HepG2 (cell line): ENCODE data around the gene TRIM31. TPM values are rescaled to one million over a fixed set of nuclear protein-coding genes. Genes with fewer than 3 reads are reported as not detected.

Source experiments
- BRCA1 ChIP-seq: sonication (generic); formaldehyde crosslinking; IDR thresholded peaks from 2 replicates; pipeline ENCODE4 v1.4.0; 2020; ENCODE audit warnings: missing genetic modification reagents
- CC2D1A ChIP-seq: sonication (generic); formaldehyde crosslinking; IDR thresholded peaks from 2 replicates; pipeline ENCODE4 v1.8.1; 2023; ENCODE audit warnings: mild to moderate bottlenecking, missing genetic modification reagents
- GTF2F1 ChIP-seq: fragments of 150-350 bp; IDR thresholded peaks from 2 replicates; pipeline ENCODE4 v1.6.1; 2014; ENCODE audit warnings: low read length
- KDM5B ChIP-seq: sonication (generic); formaldehyde crosslinking; IDR thresholded peaks from 2 replicates; pipeline ENCODE4 v1.4.0; 2020; ENCODE audit warnings: missing genetic modification reagents, mild to moderate bottlenecking, borderline replicate concordance
- MBNL3 ChIP-seq: fragments of 250-450 bp; sonication (Bioruptor Pico); conservative IDR thresholded peaks from 2 replicates; pipeline ENCODE4 v1.8.0; 2022; ENCODE audit warnings: mild to moderate bottlenecking, inconsistent platforms
- MTA1 ChIP-seq: sonication (generic); formaldehyde crosslinking; IDR thresholded peaks from 2 replicates; pipeline ENCODE4 v1.4.0; 2020; ENCODE audit warnings: missing genetic modification reagents, mild to moderate bottlenecking, borderline replicate concordance
- NRL ChIP-seq: sonication (generic); formaldehyde crosslinking; IDR thresholded peaks from 2 replicates; pipeline ENCODE4 v1.5.0; 2020; ENCODE audit warnings: missing genetic modification reagents, mild to moderate bottlenecking, moderate library complexity, borderline replicate concordance
- SP4 ChIP-seq: sonication (generic); formaldehyde crosslinking; IDR thresholded peaks from 2 replicates; pipeline ENCODE4 v1.8.1; 2023; ENCODE audit warnings: mild to moderate bottlenecking, missing genetic modification reagents
- SUZ12 ChIP-seq: fragments of 150-350 bp; IDR thresholded peaks from 2 replicates; pipeline ENCODE4 v1.6.1; 2014; ENCODE audit warnings: low read depth, low read length
- TSC22D2 ChIP-seq: sonication (generic); formaldehyde crosslinking; IDR thresholded peaks from 2 replicates; pipeline ENCODE4 v1.5.1; 2020; ENCODE audit warnings: missing genetic modification reagents, mild to moderate bottlenecking, borderline replicate concordance
- XRCC5 ChIP-seq: fragments of 200-400 bp; formaldehyde crosslinking; optimal IDR thresholded peaks from 2 replicates; pipeline ENCODE3; 2017; ENCODE audit warnings: mild to moderate bottlenecking, low read length
- ZBTB49 ChIP-seq: sonication (generic); formaldehyde crosslinking; IDR thresholded peaks from 2 replicates; pipeline ENCODE4 v1.4.0; 2020; ENCODE audit warnings: missing genetic modification reagents, borderline replicate concordance
- ZMYM2 ChIP-seq: sonication (generic); formaldehyde crosslinking; IDR thresholded peaks from 2 replicates; pipeline ENCODE4 v1.8.0; 2022; ENCODE audit warnings: mild to moderate bottlenecking, missing genetic modification reagents
- ZNF121 ChIP-seq: sonication (generic); formaldehyde crosslinking; IDR thresholded peaks from 2 replicates; pipeline ENCODE4 v1.5.0; 2020; ENCODE audit warnings: mild to moderate bottlenecking, missing genetic modification reagents
- ZNF280D ChIP-seq: sonication (generic); formaldehyde crosslinking; IDR thresholded peaks from 2 replicates; pipeline ENCODE4 v1.5.1; 2020; ENCODE audit warnings: mild to moderate bottlenecking, missing genetic modification reagents
- ZNF343 ChIP-seq: sonication (generic); formaldehyde crosslinking; IDR thresholded peaks from 2 replicates; pipeline ENCODE4 v1.4.0; 2020; ENCODE audit warnings: mild to moderate bottlenecking, missing genetic modification reagents
- ZNF441 ChIP-seq: sonication (generic); formaldehyde crosslinking; IDR thresholded peaks from 2 replicates; pipeline ENCODE4 v1.7.0; 2021; ENCODE audit warnings: missing genetic modification reagents, borderline replicate concordance
- ZNF460 ChIP-seq: sonication (generic); formaldehyde crosslinking; IDR thresholded peaks from 2 replicates; pipeline ENCODE4 v1.5.1; 2020; ENCODE audit warnings: missing genetic modification reagents, mild to moderate bottlenecking, borderline replicate concordance
- ZNF468 ChIP-seq: sonication (generic); formaldehyde crosslinking; IDR thresholded peaks from 2 replicates; pipeline ENCODE4 v1.8.0; 2022; ENCODE audit warnings: mild to moderate bottlenecking, moderate library complexity, missing genetic modification reagents
- ZNF569 ChIP-seq: sonication (generic); formaldehyde crosslinking; IDR thresholded peaks from 2 replicates; pipeline ENCODE4 v1.5.0; 2020; ENCODE audit warnings: mild to moderate bottlenecking, missing genetic modification reagents, moderate library complexity, borderline replicate concordance
- ZNF576 ChIP-seq: sonication (generic); formaldehyde crosslinking; IDR thresholded peaks from 2 replicates; pipeline ENCODE4 v1.4.0; 2020; ENCODE audit warnings: mild to moderate bottlenecking, missing genetic modification reagents
- ZNF710 ChIP-seq: sonication (generic); formaldehyde crosslinking; IDR thresholded peaks from 2 replicates; pipeline ENCODE4 v1.5.0; 2020; ENCODE audit warnings: mild to moderate bottlenecking, missing genetic modification reagents, borderline replicate concordance
- polyA plus RNA-seq, 8 experiments: library from polyadenylated mRNA; depleted of rRNA in 3 of 8; stranded (reverse) in 7 of 8; unstranded in 1 of 8; fragments of >200 nt; fragmentation: Illumina TruSeq in 4 of 8; extraction: Trizol in 4 of 8; gene quantifications; 2 replicates each; pipeline versions ENCODE4 v1.2.1 to v1.2.3, GENCODE V29; 2011 to 2016; ENCODE audit warnings: low read depth in 4 of 8, missing spikeins in 1 of 8, mixed read lengths in 1 of 8; ENCODE audit not compliant: insufficient read depth in 1 of 8
- total RNA-seq, 5 experiments: library from RNA; depleted of rRNA; stranded (reverse); fragments of >200 nt; fragmentation: Illumina TruSeq; extraction: Trizol; gene quantifications; 2 replicates each; pipeline ENCODE4 v1.2.3, GENCODE V29; 2016; ENCODE audit warnings: low read depth in 1 of 5

Gene TRIM31
- total and polyA plus RNA-seq, 2 of the 13 experiments (the other 11 are each of a cell fraction or from before 2014, with no cell fraction given): 0.13 to 0.51 TPM

- TF ChIP-seq BRCA1 (CRISPR knock-in tag) (no peak), MTA1 (CRISPR knock-in tag) (no peak), SP4 (peak; percentile 76), ZMYM2 (CRISPR knock-in tag) (no peak), KDM5B (CRISPR knock-in tag) (peak; percentile 63; the same call in 1 of the 2 replicates), TSC22D2 (CRISPR knock-in tag) (peak; percentile 48; the same call in 1 of the 2 replicates), ZNF710 (no peak), ZNF280D (CRISPR knock-in tag) (peak; percentile 79; the same call in 1 of the 2 replicates), GTF2F1 (no peak), ZNF569 (CRISPR knock-in tag) (no peak), ZNF468 (CRISPR knock-in tag) (no peak), SUZ12 (no peak), CC2D1A (0 out of 2 replicates have a peak, but pooled peaks have one; percentile 48), NRL (CRISPR knock-in tag) (no peak), ZBTB49 (no peak), XRCC5 (peak; percentile 88), ZNF460 (CRISPR knock-in tag) (no peak), ZNF576 (CRISPR knock-in tag) (no peak), ZNF441 (no peak), ZNF121 (CRISPR knock-in tag) (0 out of 2 replicates have a peak, but pooled peaks have one; percentile 9), ZNF343 (CRISPR knock-in tag) (no peak), MBNL3 (CRISPR knock-in tag) (no peak)
Measured at GRCh38 chr6:30102970-30103871, 9.7 kb downstream of the TRIM31 start (continued).
